CD8-positive, alpha-beta memory T cell (primary cell): ENCODE measurements around the gene CNGA1. TPM values are rescaled to one million over a fixed set of nuclear protein-coding genes. Genes with fewer than 3 reads are reported as not detected.

Experiments used
- CTCF ChIA-PET: fragments of 350-600 bp; sonication (Branson Sonifier 250); formaldehyde crosslinking; loops from one replicate; lab custom pipeline; 2021; ENCODE audit warnings: antibody characterized with exemption; lab: Charles Lee
- POLR2A ChIA-PET: fragments of 350-600 bp; sonication (Branson Sonifier 250); formaldehyde crosslinking; loops from one replicate; lab custom pipeline; 2021; ENCODE audit warnings: antibody characterized with exemption; lab: Charles Lee
- DNase-seq, 5 donors: peaks; one replicate each; pipeline versions ENCODE4 v3.0.0 to v3.0.0-alpha.2; 2020 to 2022; ENCODE audit warnings: mixed read lengths in 1 of 5
- H3K27ac ChIP-seq: one replicate; pipeline ENCODE4 v1.7.0; 2013; ENCODE audit warnings: low read depth, mild to moderate bottlenecking, low read length, moderate library complexity
- H3K27me3 ChIP-seq: 2 replicates; pipeline ENCODE4 v1.7.0; 2013; ENCODE audit warnings: low read length, mild to moderate bottlenecking; ENCODE audit not compliant: insufficient read depth, poor library complexity, severe bottlenecking
- H3K36me3 ChIP-seq: 2 replicates; pipeline ENCODE4 v1.7.0; 2013; ENCODE audit warnings: mild to moderate bottlenecking, low read length, moderate library complexity; ENCODE audit not compliant: insufficient read depth
- H3K4me1 ChIP-seq: 2 replicates; pipeline ENCODE4 v1.7.0; 2013; ENCODE audit warnings: mild to moderate bottlenecking, low read length, moderate library complexity; ENCODE audit not compliant: insufficient read depth
- H3K4me3 ChIP-seq: 2 replicates; pipeline ENCODE4 v1.7.0; 2013; ENCODE audit warnings: mild to moderate bottlenecking, low read length
- H3K9me3 ChIP-seq: 2 replicates; pipeline ENCODE4 v1.7.0; 2013; ENCODE audit warnings: mild to moderate bottlenecking, low read length
- H3K27ac Mint-ChIP-seq, 8 donors: one replicate each; pipeline ENCODE4 v1.8.0; 2020 to 2021; ENCODE audit warnings: mixed read lengths in 8 of 8, mild to moderate bottlenecking in 6 of 8, inconsistent platforms in 3 of 8, moderate library complexity in 3 of 8
- H3K27me3 Mint-ChIP-seq, 2 donors: one replicate each; pipeline ENCODE4 v1.8.0; 2020 to 2021; ENCODE audit warnings: mixed read lengths in 2 of 2, mild to moderate bottlenecking in 1 of 2, moderate library complexity in 1 of 2
- H3K36me3 Mint-ChIP-seq, 3 donors: one replicate each; pipeline ENCODE4 v1.8.0; 2020 to 2021; ENCODE audit warnings: mixed read lengths in 3 of 3, inconsistent platforms in 1 of 3, mild to moderate bottlenecking in 1 of 3
- H3K4me1 Mint-ChIP-seq, 3 donors: one replicate each; pipeline ENCODE4 v1.8.0; 2020 to 2021; ENCODE audit warnings: mixed read lengths in 3 of 3, inconsistent platforms in 1 of 3, mild to moderate bottlenecking in 1 of 3
- H3K4me3 Mint-ChIP-seq, 7 donors: one replicate each; pipeline ENCODE4 v1.8.0; 2020 to 2021; ENCODE audit warnings: mixed read lengths in 7 of 7, mild to moderate bottlenecking in 6 of 7, moderate library complexity in 4 of 7, inconsistent platforms in 2 of 7
- H3K9me3 Mint-ChIP-seq, 5 donors: one replicate each; pipeline ENCODE4 v1.8.0; 2020 to 2022; ENCODE audit warnings: mixed read lengths in 5 of 5, mild to moderate bottlenecking in 3 of 5, moderate library complexity in 2 of 5, inconsistent platforms in 1 of 5
- polyA plus RNA-seq: library from polyadenylated mRNA; unstranded; fragments of 300-500 nt; fragmentation: Illumina TruSeq; gene quantifications from one replicate; pipeline ENCODE4 v1.2.3, GENCODE V29; 2021
- total RNA-seq, 2 experiments: library from RNA; stranded (reverse); gene quantifications; one replicate each; pipeline ENCODE4 v1.2.3, GENCODE V29; 2021

Gene CNGA1
- total and polyA plus RNA-seq, 3 experiments from 2014 or later: not detected

DNA sequence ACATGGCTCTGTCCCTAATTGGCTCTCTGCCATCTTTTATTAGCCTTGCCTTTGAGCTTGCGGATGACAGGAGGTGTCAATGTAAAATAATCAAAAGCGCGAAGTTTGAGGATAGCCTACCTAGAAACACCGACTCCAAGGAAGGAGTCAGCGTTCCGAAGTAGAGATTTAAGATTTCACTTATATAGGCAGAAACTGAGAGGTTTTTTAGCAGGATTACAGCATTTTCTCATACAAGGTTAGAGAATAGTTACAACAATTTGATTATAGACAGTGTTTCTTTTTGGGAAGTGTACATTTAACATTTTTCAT lies 101.6 kb downstream of the CNGA1 start:
- Histone ChIP-seq H3K27ac (no peak overlapping the region), H3K4me3 (peak overlapping the region; percentile 95), H3K4me1 (peaks cover 13% of the 10 kb centered on the region), H3K9me3 (no peaks in the 10 kb centered on the region), H3K27me3 (no peaks in the 10 kb centered on the region), H3K36me3 (no peaks in the 10 kb centered on the region)
- no peak for DNase-seq
- ChIA-PET POLR2A (interaction anchor here (0.5 kb wide), 1 partner anchor 10 kb away, joined by 3 read pairs; no protein-coding TSS in a partner anchor), CTCF (interaction anchor here (1.0 to 1.6 kb wide), 3 partner anchors 12 to 78 kb away, joined by 3 to 7 read pairs (median 3); no protein-coding TSS in a partner anchor)
- Mint-ChIP-seq H3K27ac (peak overlapping the region in 7 of 8 donors; percentile 59 to 98 (median 97)), H3K9me3 (peaks cover 0 to 4% (median 0%) of the 10 kb centered on the region in 5 donors), H3K4me3 (peak overlapping the region; percentile 96 to 100 (median 99)), H3K4me1 (peaks cover 31 to 44% (median 42%) of the 10 kb centered on the region in 3 donors), H3K36me3 (peaks cover 3 to 34% (median 8%) of the 10 kb centered on the region in 3 donors), H3K27me3 (no peaks in the 10 kb centered on the region)

DNA sequence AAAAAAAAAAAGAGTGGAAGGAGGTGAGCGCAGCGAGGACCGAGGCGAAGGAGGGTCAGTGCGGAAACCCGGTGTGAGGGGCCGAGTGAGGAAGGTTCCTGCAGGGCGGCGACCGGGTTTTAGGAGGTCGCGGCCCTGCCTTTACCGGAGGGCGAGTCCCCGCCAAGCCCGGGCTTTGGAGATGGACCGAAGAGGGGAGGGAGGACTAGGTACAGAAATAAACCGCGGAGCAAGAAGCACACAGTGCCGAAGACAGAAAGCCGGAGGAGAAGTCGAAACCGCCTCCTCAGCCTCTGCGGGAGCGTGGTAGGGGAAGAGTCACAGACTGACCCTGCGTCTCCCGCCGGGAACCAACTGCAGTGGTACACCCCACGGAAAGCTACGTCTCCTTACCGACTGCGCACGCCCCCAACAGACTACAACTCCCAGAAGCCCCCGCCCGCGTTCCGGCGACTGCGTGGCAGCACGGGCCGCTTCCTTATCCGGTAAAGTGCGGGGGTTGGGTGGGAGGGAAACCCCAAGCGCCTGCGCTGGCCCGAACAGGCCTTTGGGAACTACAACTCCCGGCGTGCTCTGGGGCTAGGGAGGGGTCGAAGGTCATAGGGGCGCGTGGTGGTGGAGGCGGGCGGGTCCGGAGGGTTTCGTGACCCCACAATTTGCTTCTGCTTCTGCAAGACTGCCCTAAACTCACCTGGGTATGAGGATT lies 102.1 kb downstream of the CNGA1 start, which contains the start of gene NFXL1:
Gene NFXL1, minus strand, starts transcription at position 364 of the 706 bp plus-strand sequence. CDS start 380 bp downstream, outside the sequence.
- Histone ChIP-seq H3K4me3 (peak within 1 kb of the TSS; percentile 95), H3K4me1 (peaks cover 13% of the 10 kb centered on the region), H3K9me3 (no peaks in the 10 kb centered on the region), H3K27ac (peak within 1 kb of the TSS; percentile 91), H3K27me3 (no peaks in the 10 kb centered on the region), H3K36me3 (no peaks in the 10 kb centered on the region)
- Mint-ChIP-seq H3K4me1 (peaks cover 31 to 44% (median 42%) of the 10 kb centered on the region in 3 donors), H3K4me3 (peak within 1 kb of the TSS; percentile 96 to 100 (median 99)), H3K9me3 (peaks cover 0 to 4% (median 0%) of the 10 kb centered on the region in 5 donors), H3K36me3 (peaks cover 3 to 34% (median 8%) of the 10 kb centered on the region in 3 donors), H3K27me3 (no peaks in the 10 kb centered on the region), H3K27ac (peak within 1 kb of the TSS; percentile 73 to 100 (median 97))
- ChIA-PET CTCF (interaction anchor here (1.0 to 1.6 kb wide), 2 partner anchors 13 to 78 kb away, joined by 3 to 7 read pairs; no protein-coding TSS in a partner anchor), POLR2A (interaction anchor here (0.5 kb wide), 1 partner anchor 10 kb away, joined by 3 read pairs; no protein-coding TSS in a partner anchor)
- peak; percentile 93 to 96 (median 93) for DNase-seq

DNA sequence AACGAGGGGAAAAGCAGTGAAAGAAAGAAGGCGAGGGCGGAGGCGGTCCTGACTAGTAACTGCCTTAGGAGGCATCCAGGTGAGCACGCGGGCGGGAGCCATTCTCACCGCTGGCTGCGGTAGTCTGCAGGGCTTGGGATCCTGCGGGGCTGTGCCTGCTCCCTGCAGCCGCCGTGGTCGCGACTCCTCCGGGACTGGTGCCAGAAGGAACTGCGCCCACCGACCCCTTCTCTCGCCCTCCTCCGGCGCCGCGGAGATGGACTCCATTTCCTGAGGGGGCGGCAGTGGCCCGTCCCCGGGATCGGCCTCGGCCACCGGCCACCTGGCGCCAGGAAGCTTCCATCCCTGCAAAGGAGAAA lies 102.6 kb downstream of the CNGA1 start:
- Histone ChIP-seq H3K27me3 (no peaks in the 10 kb centered on the region), H3K4me3 (peak overlapping the region; percentile 95), H3K36me3 (no peaks in the 10 kb centered on the region), H3K9me3 (no peaks in the 10 kb centered on the region), H3K4me1 (peaks cover 13% of the 10 kb centered on the region), H3K27ac (peak overlapping the region; percentile 91)
- ChIA-PET CTCF (interaction anchor here (1.0 to 1.6 kb wide), 2 partner anchors 14 to 77 kb away, joined by 3 to 7 read pairs; no protein-coding TSS in a partner anchor), POLR2A (no interaction called here)
- Mint-ChIP-seq H3K27me3 (no peaks in the 10 kb centered on the region), H3K4me3 (peak overlapping the region; percentile 96 to 100 (median 99)), H3K9me3 (peaks cover 0 to 4% (median 0%) of the 10 kb centered on the region in 5 donors), H3K27ac (peak overlapping the region; percentile 73 to 100 (median 97)), H3K36me3 (peaks cover 3 to 39% (median 8%) of the 10 kb centered on the region in 3 donors), H3K4me1 (peaks cover 35 to 49% (median 48%) of the 10 kb centered on the region in 3 donors)
- DNase-seq: peak in 4 of 5 donors; percentile 8 to 49 (median 26)

DNA sequence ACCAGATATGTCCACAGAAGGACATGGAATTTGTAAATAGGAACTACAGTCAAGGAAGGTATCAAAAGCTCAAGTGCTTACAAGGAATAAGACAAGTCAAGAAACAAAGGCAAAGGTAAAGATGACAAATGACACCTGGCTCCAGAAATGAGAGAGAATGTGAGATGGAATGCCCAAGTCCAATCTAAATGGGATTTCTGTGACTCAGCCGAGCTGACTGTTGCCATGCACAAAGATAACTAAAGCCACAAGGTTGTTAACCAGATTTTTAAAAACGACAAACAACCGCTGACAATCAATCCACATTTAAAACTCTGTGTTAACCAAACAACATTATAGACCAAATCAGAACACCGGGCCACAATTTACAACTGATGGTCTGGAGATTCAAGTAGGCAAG lies 103.2 kb downstream of the CNGA1 start:
- Mint-ChIP-seq H3K36me3 (peaks cover 3 to 42% (median 9%) of the 10 kb centered on the region in 3 donors), H3K27ac (peak overlapping the region; percentile 73 to 100 (median 97)), H3K27me3 (peaks cover 0 to 1% of the 10 kb centered on the region in 2 donors), H3K4me3 (peak overlapping the region; percentile 96 to 100 (median 99)), H3K9me3 (no peaks in the 10 kb centered on the region), H3K4me1 (peaks cover 35 to 52% (median 48%) of the 10 kb centered on the region in 3 donors)
- no peaks in the 10 kb centered on the region for H3K9me3 ChIP-seq
- H3K36me3 ChIP-seq: no peaks in the 10 kb centered on the region
- no peak for DNase-seq
- CTCF ChIA-PET: interaction anchor here (1.6 kb wide), 1 partner anchor 77 kb away, joined by 7 read pairs; no protein-coding TSS in a partner anchor
- no peaks in the 10 kb centered on the region for H3K27me3 ChIP-seq
- peak overlapping the region; percentile 91 for H3K27ac ChIP-seq
- POLR2A ChIA-PET: no interaction called here
- H3K4me3 ChIP-seq: peak overlapping the region; percentile 95
- H3K4me1 ChIP-seq: peaks cover 13% of the 10 kb centered on the region

DNA sequence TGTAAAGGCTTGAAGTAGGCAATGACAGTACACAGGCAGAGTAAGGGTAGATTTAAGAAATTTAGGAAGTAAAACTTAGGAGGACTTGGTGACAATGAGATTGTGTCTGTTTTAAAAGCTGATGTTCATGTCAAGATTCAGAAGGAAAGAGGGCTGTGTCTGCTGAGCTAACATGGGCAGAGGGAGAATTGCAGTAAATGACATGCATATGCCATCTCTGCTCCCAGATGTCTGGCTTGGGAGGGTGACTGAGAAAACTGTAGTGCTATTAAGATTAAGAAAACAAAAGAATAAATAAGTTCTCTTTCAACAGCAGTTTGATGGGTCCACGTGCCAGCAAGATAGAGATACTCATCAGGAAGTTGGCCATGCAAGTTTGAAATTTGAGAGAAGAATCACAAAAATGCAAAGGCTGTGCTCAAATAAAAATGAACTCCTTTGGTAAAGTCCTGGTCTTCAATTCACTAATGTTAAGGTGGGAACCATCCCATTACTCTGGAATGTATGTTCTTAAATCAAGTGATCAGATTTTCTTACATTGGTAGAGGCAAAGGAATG lies 109.3 kb downstream of the CNGA1 start:
- peak overlapping the region in 3 of 8 donors; percentile 4 to 35 (median 6) for H3K27ac Mint-ChIP-seq
- H3K4me3 ChIP-seq: no peak overlapping the region
- H3K27me3 ChIP-seq: no peaks in the 10 kb centered on the region
- ChIA-PET CTCF (no interaction called here), POLR2A (no interaction called here)
- H3K27ac ChIP-seq: no peak overlapping the region
- peaks cover 0 to 1% of the 10 kb centered on the region in 2 donors for H3K27me3 Mint-ChIP-seq
- peaks cover 3 to 67% (median 18%) of the 10 kb centered on the region in 3 donors for H3K36me3 Mint-ChIP-seq
- peaks cover 25 to 45% (median 40%) of the 10 kb centered on the region in 3 donors for H3K4me1 Mint-ChIP-seq
- H3K36me3 ChIP-seq: peaks cover 16% of the 10 kb centered on the region
- H3K4me3 Mint-ChIP-seq: no peak overlapping the region
- no peaks in the 10 kb centered on the region for H3K9me3 ChIP-seq
- DNase-seq: no peak
- H3K9me3 Mint-ChIP-seq: no peaks in the 10 kb centered on the region
- no peaks in the 10 kb centered on the region for H3K4me1 ChIP-seq

DNA sequence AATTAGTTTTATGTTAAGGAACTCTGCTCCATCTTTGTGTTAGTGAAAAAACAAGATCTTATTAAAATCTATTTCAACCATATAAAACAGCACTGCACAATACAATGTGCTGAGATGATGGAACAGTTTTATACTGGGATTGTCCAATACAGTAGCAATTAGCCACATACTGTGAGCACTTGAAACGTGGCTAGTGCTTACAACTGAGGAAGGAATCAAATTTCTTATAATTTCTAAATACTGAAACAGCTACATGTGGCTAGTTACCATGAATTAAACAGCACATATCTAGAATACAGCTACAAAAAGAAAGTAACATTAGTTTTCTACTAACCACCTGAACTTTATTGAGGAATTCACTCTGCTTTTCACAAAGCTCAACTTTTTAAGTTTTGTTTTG lies 116.8 kb downstream of the CNGA1 start:
- Mint-ChIP-seq H3K27me3 (no peaks in the 10 kb centered on the region), H3K36me3 (peaks cover 11 to 79% (median 29%) of the 10 kb centered on the region in 3 donors), H3K4me3 (no peak overlapping the region), H3K27ac (no peak overlapping the region), H3K4me1 (peaks cover 0 to 3% (median 0%) of the 10 kb centered on the region in 3 donors), H3K9me3 (no peaks in the 10 kb centered on the region)
- H3K36me3 ChIP-seq: peaks cover 23% of the 10 kb centered on the region
- DNase-seq: no peak
- H3K27me3 ChIP-seq: no peaks in the 10 kb centered on the region
- no peak overlapping the region for H3K27ac ChIP-seq
- no peaks in the 10 kb centered on the region for H3K4me1 ChIP-seq
- no peaks in the 10 kb centered on the region for H3K9me3 ChIP-seq
- ChIA-PET POLR2A (no interaction called here), CTCF (no interaction called here)
- H3K4me3 ChIP-seq: no peak overlapping the region

DNA sequence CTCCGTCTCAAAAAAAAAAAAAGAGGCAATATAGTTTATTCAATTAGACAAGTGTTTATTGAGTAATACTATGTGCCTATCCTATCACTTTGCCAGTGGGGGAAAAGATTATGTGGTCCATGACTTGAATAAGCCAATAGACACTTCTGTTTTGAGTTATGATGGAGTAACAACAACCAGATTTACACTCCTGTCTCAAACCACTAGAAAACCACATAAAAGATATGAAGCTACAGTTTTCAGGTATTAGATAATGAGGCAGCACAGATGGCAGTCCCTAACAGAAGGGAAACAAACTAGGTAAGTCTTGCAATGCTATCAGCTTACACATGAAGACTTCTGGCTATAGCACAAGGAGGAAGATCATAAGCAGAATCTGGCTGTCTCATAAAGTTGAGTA lies 124.6 kb downstream of the CNGA1 start:
- Histone ChIP-seq H3K4me3 (no peak overlapping the region), H3K36me3 (peaks cover 13% of the 10 kb centered on the region), H3K9me3 (no peaks in the 10 kb centered on the region), H3K27ac (no peak overlapping the region), H3K4me1 (no peaks in the 10 kb centered on the region), H3K27me3 (no peaks in the 10 kb centered on the region)
- POLR2A ChIA-PET: no interaction called here
- Mint-ChIP-seq H3K36me3 (peaks cover 11 to 83% (median 35%) of the 10 kb centered on the region in 3 donors), H3K4me1 (peaks cover 0 to 13% (median 2%) of the 10 kb centered on the region in 3 donors), H3K27me3 (no peaks in the 10 kb centered on the region), H3K27ac (peak overlapping the region in 1 of 8 donors; percentile 14), H3K4me3 (no peak overlapping the region), H3K9me3 (no peaks in the 10 kb centered on the region)
- no peak for DNase-seq
- CTCF ChIA-PET: interaction anchor here (1.2 kb wide), 1 partner anchor 12 kb away, joined by 3 read pairs; no protein-coding TSS in a partner anchor
